ENCODE measurements around the gene MCTP2. TPM values are rescaled to one million over a fixed set of nuclear protein-coding genes. Genes with fewer than 3 reads are reported as not detected.

Gene MCTP2
- total and polyA plus RNA-seq, 2 of the 8 experiments (the other 6 are each of a cell fraction or from before 2014, with no cell fraction given): 3.4 to 4.5 TPM

DNA sequence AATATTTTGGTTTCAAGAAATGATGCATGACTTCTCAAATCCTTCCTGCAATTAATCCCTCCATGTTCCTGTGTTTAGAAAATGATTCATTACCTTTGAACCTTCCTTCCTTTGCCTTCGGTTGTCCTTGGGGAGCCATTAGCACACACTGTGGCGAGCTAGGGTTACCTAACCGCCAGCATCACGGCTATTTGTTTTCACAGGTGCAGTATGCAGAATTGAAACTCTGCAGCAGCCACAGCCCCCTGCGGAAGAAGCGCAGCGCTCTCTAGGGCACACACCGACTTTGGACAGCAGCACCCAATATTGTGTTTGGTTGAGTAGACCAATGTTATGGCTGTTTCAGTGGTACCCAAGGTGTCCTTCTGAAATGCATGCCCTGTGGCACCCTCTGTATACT lies 247.4 kb downstream of the MCTP2 start (continued):
- TF ChIP-seq SAP30 (IDR thresholded peaks at IDR 0.05; ENCODE audit: insufficient read depth, insufficient replicate concordance, low read length): no peak
